NCI-H82 (cell line): Measurements from ENCODE around the gene RAD51B.
"Not testable (repeated sequence)": the region's sequence is repeated elsewhere in the genome, so short reads cannot be mapped to it uniquely, and the experiment has no call there.

ENCODE experiments used
- DNase-seq: peaks from one replicate; lab custom pipeline; 2025; lab: John Stamatoyannopoulos, UW

Gene RAD51B

GRCh38 chr14:68253878-68254528, 434.4 kb downstream of the RAD51B start:
- no peak for DNase-seq

GRCh38 chr14:68254669-68255527, 435.3 kb downstream of the RAD51B start:
- no peak for DNase-seq

- no peak for DNase-seq
These were observed 436.2 kb downstream of the RAD51B start for GRCh38 chr14:68255693-68256178.

GRCh38 chr14:68257969-68258368, 438.4 kb downstream of the RAD51B start:
- no peak for DNase-seq

GRCh38 chr14:68258995-68259394, 439.4 kb downstream of the RAD51B start:
- not testable (repeated sequence) for DNase-seq

GRCh38 chr14:68260121-68260520, 440.5 kb downstream of the RAD51B start:
- no peak for DNase-seq

- DNase-seq: peak; percentile 9
These were observed 441.7 kb downstream of the RAD51B start for GRCh38 chr14:68261092-68261842.

- DNase-seq: no peak
These were observed 443.0 kb downstream of the RAD51B start for GRCh38 chr14:68262567-68262966.

- no peak for DNase-seq
These were observed 444.1 kb downstream of the RAD51B start for GRCh38 chr14:68263563-68264259.

GRCh38 chr14:68264260-68264569, 444.6 kb downstream of the RAD51B start:
- peak; percentile 36 for DNase-seq

GRCh38 chr14:68266998-68267397, 447.4 kb downstream of the RAD51B start:
- no peak for DNase-seq

GRCh38 chr14:68268197-68268596, 448.6 kb downstream of the RAD51B start:
- DNase-seq: no peak

- no peak for DNase-seq
These were observed 449.1 kb downstream of the RAD51B start for GRCh38 chr14:68268719-68269118.

GRCh38 chr14:68269136-68269927, 449.8 kb downstream of the RAD51B start:
- DNase-seq: no peak

- no peak for DNase-seq
These were observed 450.8 kb downstream of the RAD51B start for GRCh38 chr14:68270342-68270741.

- peak; percentile 72 for DNase-seq
These were observed 452.4 kb downstream of the RAD51B start for GRCh38 chr14:68271913-68272391.

- DNase-seq: no peak
These were observed 453.8 kb downstream of the RAD51B start for GRCh38 chr14:68273413-68273812.

- DNase-seq: no peak
These were observed 455.1 kb downstream of the RAD51B start for GRCh38 chr14:68274725-68275124.

- no peak for DNase-seq
These were observed 459.2 kb downstream of the RAD51B start for GRCh38 chr14:68278576-68279436.

- no peak for DNase-seq
These were observed 459.8 kb downstream of the RAD51B start for GRCh38 chr14:68279437-68279720.
